ENCODE data around the gene RIOK1.

DNA sequence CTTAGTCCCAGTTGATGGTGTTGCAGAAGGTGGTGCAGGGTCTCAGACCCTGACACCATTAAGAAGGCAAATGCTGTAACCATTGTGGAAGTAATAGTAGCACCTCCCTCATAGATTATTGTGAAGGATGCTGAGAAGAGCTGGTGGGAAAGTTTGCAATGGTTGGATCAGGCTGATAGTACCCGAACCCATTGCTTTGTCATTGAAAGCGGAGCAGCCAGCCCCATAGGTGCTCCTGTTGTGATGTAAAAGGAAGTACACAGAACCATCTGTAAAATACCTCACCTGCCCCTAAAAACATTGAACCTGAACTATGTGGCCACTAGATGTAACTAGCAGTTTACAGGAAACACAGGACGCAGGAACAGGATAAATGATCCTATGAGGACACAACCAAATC, 31.5 kb downstream of the RIOK1 start:
- no peak for TF ChIP-seq PPARA (CRISPR knock-in tag; IDR thresholded peaks at IDR 0.05; ENCODE audit: borderline replicate concordance)
- TF ChIP-seq, protein P1, sequence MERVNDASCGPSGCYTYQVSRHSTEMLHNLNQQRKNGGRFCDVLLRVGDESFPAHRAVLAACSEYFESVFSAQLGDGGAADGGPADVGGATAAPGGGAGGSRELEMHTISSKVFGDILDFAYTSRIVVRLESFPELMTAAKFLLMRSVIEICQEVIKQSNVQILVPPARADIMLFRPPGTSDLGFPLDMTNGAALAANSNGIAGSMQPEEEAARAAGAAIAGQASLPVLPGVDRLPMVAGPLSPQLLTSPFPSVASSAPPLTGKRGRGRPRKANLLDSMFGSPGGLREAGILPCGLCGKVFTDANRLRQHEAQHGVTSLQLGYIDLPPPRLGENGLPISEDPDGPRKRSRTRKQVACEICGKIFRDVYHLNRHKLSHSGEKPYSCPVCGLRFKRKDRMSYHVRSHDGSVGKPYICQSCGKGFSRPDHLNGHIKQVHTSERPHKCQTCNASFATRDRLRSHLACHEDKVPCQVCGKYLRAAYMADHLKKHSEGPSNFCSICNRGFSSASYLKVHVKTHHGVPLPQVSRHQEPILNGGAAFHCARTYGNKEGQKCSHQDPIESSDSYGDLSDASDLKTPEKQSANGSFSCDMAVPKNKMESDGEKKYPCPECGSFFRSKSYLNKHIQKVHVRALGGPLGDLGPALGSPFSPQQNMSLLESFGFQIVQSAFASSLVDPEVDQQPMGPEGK (CRISPR knock-in tag; IDR thresholded peaks at IDR 0.05; ENCODE audit: borderline replicate concordance): no peak
- no peak for TF ChIP-seq ZNF70 (CRISPR knock-in tag; IDR thresholded peaks at IDR 0.05)
- TF ChIP-seq, protein P2, sequence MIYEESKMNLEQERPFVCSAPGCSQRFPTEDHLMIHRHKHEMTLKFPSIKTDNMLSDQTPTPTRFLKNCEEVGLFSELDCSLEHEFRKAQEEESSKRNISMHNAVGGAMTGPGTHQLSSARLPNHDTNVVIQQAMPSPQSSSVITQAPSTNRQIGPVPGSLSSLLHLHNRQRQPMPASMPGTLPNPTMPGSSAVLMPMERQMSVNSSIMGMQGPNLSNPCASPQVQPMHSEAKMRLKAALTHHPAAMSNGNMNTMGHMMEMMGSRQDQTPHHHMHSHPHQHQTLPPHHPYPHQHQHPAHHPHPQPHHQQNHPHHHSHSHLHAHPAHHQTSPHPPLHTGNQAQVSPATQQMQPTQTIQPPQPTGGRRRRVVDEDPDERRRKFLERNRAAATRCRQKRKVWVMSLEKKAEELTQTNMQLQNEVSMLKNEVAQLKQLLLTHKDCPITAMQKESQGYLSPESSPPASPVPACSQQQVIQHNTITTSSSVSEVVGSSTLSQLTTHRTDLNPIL (CRISPR knock-in tag; IDR thresholded peaks at IDR 0.05; ENCODE audit: low read depth): no peak
- no peak for TF ChIP-seq ZNF565 (CRISPR knock-in tag; conservative IDR thresholded peaks at IDR 0.05; ENCODE audit: low read depth)
- no peak for TF ChIP-seq ZFP30 (CRISPR knock-in tag; IDR thresholded peaks at IDR 0.05)
- TF ChIP-seq ESRRG (CRISPR knock-in tag; IDR thresholded peaks at IDR 0.05): no peak
- TF ChIP-seq, protein P3, sequence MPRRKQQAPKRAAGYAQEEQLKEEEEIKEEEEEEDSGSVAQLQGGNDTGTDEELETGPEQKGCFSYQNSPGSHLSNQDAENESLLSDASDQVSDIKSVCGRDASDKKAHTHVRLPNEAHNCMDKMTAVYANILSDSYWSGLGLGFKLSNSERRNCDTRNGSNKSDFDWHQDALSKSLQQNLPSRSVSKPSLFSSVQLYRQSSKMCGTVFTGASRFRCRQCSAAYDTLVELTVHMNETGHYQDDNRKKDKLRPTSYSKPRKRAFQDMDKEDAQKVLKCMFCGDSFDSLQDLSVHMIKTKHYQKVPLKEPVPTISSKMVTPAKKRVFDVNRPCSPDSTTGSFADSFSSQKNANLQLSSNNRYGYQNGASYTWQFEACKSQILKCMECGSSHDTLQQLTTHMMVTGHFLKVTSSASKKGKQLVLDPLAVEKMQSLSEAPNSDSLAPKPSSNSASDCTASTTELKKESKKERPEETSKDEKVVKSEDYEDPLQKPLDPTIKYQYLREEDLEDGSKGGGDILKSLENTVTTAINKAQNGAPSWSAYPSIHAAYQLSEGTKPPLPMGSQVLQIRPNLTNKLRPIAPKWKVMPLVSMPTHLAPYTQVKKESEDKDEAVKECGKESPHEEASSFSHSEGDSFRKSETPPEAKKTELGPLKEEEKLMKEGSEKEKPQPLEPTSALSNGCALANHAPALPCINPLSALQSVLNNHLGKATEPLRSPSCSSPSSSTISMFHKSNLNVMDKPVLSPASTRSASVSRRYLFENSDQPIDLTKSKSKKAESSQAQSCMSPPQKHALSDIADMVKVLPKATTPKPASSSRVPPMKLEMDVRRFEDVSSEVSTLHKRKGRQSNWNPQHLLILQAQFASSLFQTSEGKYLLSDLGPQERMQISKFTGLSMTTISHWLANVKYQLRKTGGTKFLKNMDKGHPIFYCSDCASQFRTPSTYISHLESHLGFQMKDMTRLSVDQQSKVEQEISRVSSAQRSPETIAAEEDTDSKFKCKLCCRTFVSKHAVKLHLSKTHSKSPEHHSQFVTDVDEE (CRISPR knock-in tag; IDR thresholded peaks at IDR 0.05): no peak
- TF ChIP-seq TCF4 (CRISPR knock-in tag; IDR thresholded peaks at IDR 0.05; ENCODE audit: borderline replicate concordance): no peak
